Ishikawa (cell line): ENCODE results near the gene SPR.

Source experiments
- CEBPB ChIP-seq: IDR thresholded peaks from 2 replicates; pipeline ENCODE4 v1.6.1; 2012
- EP300 ChIP-seq: IDR thresholded peaks from 2 replicates; pipeline ENCODE4 v1.6.1; 2012; ENCODE audit warnings: borderline replicate concordance
- FOXM1 ChIP-seq: IDR thresholded peaks from 2 replicates; pipeline ENCODE4 v1.6.1; 2012; ENCODE audit warnings: low read depth, borderline replicate concordance
- NFIC ChIP-seq: IDR thresholded peaks from 2 replicates; pipeline ENCODE4 v1.6.1; 2012
- RAD21 ChIP-seq: IDR thresholded peaks from 2 replicates; pipeline ENCODE4 v1.6.1; 2012; ENCODE audit warnings: low read depth
- TAF1 ChIP-seq: IDR thresholded peaks from 2 replicates; pipeline ENCODE4 v1.6.1; 2012; ENCODE audit warnings: low read depth, mild to moderate bottlenecking
- TCF12 ChIP-seq: IDR thresholded peaks from 2 replicates; pipeline ENCODE4 v1.6.1; 2012; ENCODE audit warnings: low read depth
- YY1 ChIP-seq: IDR thresholded peaks from 2 replicates; pipeline ENCODE4 v1.6.1; 2012; ENCODE audit warnings: low read depth
- ZBTB7A ChIP-seq: IDR thresholded peaks from 2 replicates; pipeline ENCODE4 v1.6.1; 2012; ENCODE audit warnings: low read depth
- TF ChIP-seq, protein P1 (sequence below): IDR thresholded peaks from 2 replicates; pipeline ENCODE4 v1.6.1; 2012; ENCODE audit warnings: low read depth, mild to moderate bottlenecking
- TF ChIP-seq, protein P2 (sequence below): IDR thresholded peaks from 2 replicates; pipeline ENCODE4 v1.6.1; 2012
- TF ChIP-seq, protein P3 (sequence below): IDR thresholded peaks from 2 replicates; pipeline ENCODE4 v1.6.1; 2012

DNA sequence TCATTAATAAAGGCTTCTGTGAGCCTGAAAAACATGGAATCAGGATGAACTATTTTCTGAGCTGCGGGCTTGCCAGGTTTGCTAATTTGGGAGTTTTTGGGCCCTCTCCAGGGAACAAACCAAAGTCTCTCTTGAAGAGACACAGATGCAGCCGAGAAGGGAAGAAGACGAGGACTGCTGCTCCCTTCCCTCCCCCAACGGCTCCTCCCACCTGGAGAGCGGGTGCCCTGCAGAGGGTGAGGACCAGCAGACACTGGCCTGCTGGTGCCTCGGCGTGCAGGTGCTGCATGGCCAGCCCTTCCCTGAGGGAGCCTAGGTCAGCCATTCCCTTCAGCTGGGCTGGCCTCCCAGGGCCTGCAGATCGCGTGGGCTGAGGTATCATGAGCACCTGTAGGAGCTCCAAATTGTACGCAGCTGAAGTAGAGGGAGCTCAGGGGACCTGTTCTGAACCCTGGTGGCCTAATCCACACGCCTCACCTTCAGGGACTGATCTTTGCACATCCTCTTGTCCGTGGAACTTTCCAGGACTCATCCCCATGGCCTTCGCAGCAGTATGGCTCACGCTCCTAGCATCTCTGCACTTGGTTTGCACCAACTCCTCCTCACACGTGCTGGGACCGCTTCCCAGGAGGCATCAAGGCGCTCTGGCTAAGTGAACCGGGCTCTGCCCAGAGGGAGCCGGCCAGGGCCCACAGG is 49.6 kb downstream of the SPR start:
- TF ChIP-seq CEBPB: no peak
- TF ChIP-seq, protein P1, sequence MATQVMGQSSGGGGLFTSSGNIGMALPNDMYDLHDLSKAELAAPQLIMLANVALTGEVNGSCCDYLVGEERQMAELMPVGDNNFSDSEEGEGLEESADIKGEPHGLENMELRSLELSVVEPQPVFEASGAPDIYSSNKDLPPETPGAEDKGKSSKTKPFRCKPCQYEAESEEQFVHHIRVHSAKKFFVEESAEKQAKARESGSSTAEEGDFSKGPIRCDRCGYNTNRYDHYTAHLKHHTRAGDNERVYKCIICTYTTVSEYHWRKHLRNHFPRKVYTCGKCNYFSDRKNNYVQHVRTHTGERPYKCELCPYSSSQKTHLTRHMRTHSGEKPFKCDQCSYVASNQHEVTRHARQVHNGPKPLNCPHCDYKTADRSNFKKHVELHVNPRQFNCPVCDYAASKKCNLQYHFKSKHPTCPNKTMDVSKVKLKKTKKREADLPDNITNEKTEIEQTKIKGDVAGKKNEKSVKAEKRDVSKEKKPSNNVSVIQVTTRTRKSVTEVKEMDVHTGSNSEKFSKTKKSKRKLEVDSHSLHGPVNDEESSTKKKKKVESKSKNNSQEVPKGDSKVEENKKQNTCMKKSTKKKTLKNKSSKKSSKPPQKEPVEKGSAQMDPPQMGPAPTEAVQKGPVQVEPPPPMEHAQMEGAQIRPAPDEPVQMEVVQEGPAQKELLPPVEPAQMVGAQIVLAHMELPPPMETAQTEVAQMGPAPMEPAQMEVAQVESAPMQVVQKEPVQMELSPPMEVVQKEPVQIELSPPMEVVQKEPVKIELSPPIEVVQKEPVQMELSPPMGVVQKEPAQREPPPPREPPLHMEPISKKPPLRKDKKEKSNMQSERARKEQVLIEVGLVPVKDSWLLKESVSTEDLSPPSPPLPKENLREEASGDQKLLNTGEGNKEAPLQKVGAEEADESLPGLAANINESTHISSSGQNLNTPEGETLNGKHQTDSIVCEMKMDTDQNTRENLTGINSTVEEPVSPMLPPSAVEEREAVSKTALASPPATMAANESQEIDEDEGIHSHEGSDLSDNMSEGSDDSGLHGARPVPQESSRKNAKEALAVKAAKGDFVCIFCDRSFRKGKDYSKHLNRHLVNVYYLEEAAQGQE: no peak
- no peak for TF ChIP-seq FOXM1
- no peak for TF ChIP-seq RAD21
- TF ChIP-seq EP300: no peak
- TF ChIP-seq TAF1: no peak
- TF ChIP-seq, protein P2, sequence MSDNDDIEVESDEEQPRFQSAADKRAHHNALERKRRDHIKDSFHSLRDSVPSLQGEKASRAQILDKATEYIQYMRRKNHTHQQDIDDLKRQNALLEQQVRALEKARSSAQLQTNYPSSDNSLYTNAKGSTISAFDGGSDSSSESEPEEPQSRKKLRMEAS: no peak
- no peak for TF ChIP-seq NFIC
- TF ChIP-seq, protein P3, sequence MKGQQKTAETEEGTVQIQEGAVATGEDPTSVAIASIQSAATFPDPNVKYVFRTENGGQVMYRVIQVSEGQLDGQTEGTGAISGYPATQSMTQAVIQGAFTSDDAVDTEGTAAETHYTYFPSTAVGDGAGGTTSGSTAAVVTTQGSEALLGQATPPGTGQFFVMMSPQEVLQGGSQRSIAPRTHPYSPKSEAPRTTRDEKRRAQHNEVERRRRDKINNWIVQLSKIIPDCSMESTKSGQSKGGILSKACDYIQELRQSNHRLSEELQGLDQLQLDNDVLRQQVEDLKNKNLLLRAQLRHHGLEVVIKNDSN: no peak
- TF ChIP-seq ZBTB7A: no peak
- TF ChIP-seq YY1: no peak
- TF ChIP-seq TCF12: no peak
